Astrocyte of the cerebellum (primary cell): ENCODE measurements around the gene ATP2B1.

Experiments used
- DNase-seq: peaks from one replicate; pipeline ENCODE4 v3.0.0-alpha.2; 2011; ENCODE audit warnings: low read depth
- H3K4me3 ChIP-seq: 2 replicates; pipeline ENCODE4 v1.5.1; 2011; ENCODE audit warnings: mild to moderate bottlenecking, low read depth, low read length, moderate library complexity
- CTCF ChIP-seq: IDR thresholded peaks from 2 replicates; pipeline ENCODE4 v1.5.1; 2012; ENCODE audit warnings: low read length, low read depth, moderate library complexity, mild to moderate bottlenecking; ENCODE audit errors: missing control alignments
- in situ Hi-C: cut with HindIII; loops from 2 replicates; pipeline ENCODE4 v1.10.0; 2017; ENCODE audit warnings: low sequenced_read_pairs

Gene ATP2B1

GRCh38 chr12:89657739-89658138 is 50.9 kb downstream of the ATP2B1 start:
- DNase-seq, result no peak
- TF ChIP-seq CTCF, result no peak
- in situ Hi-C loops, result no loop called here
- H3K4me3 ChIP-seq, result no peak overlapping the region

- TF ChIP-seq CTCF, result no peak
- in situ Hi-C loops, result no loop called here
- H3K4me3 ChIP-seq, result no peak overlapping the region
- DNase-seq, result no peak
Observed at GRCh38 chr12:89657066-89657465, 51.6 kb downstream of the ATP2B1 start.

- no peak for DNase-seq
- in situ Hi-C loops, result no loop called here
- no peak overlapping the region for H3K4me3 ChIP-seq
- TF ChIP-seq CTCF, result no peak
Observed at GRCh38 chr12:89655841-89656240, 52.8 kb downstream of the ATP2B1 start.

DNA sequence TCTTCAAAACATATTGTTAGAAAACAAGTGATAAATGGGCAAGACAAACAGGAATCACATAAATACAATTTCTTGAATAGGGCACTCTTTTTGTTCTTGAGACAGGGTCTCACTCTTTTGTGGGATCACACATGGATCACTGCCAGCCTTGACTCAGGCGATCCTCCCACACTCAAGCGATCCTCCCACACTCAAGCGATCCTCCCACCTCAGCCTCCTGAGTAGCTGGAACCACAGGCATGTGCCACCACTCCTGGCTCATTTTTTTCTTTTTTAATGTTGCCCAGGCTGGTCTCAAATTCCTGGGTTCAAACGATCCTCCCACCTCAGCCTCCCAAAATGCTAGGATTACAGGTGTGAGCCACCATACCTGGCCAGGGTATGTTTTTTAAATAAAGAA is 57.4 kb downstream of the ATP2B1 start:
- in situ Hi-C loops, result no loop called here
- no peak for DNase-seq
- no peak for TF ChIP-seq CTCF
- H3K4me3 ChIP-seq, result no peak overlapping the region

DNA sequence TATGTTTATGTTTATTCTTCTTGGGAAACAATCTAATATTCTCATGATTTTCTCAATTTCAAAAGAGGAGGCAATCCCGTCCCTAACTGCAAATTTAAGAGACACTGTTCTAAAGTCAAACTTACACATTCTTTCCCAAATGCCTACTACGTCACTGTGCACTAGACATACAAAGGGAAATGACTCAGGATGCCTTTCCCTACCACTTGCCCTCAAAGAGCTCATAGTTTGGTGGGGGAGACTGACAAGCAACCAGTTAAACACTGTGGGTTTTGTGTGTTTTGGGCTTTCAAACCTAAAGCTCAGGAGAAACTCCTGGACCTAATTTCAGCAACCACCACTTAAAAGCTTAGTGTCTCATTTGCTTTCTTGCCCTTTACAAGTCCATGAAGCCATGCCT is 58.4 kb downstream of the ATP2B1 start:
- H3K4me3 ChIP-seq, result no peak overlapping the region
- TF ChIP-seq CTCF, result no peak
- in situ Hi-C loops, result no loop called here
- no peak for DNase-seq

- TF ChIP-seq CTCF, result no peak
- DNase-seq, result no peak
- H3K4me3 ChIP-seq, result no peak overlapping the region
- in situ Hi-C loops, result no loop called here
Observed at GRCh38 chr12:89649820-89650219, 58.8 kb downstream of the ATP2B1 start.

GRCh38 chr12:89649139-89649538 is 59.5 kb downstream of the ATP2B1 start:
- no peak for TF ChIP-seq CTCF
- no peak for DNase-seq
- no peak overlapping the region for H3K4me3 ChIP-seq
- in situ Hi-C loops, result no loop called here
